NCI-H1694 (cell line): ENCODE measurements around the gene CUX1.
"Not testable (repeated sequence)": the region's sequence is repeated elsewhere in the genome, so short reads cannot be mapped to it uniquely, and the experiment has no call there.

Source experiments
- DNase-seq: peaks from one replicate; lab custom pipeline; 2025; lab: John Stamatoyannopoulos, UW

CUX1 gene

DNA sequence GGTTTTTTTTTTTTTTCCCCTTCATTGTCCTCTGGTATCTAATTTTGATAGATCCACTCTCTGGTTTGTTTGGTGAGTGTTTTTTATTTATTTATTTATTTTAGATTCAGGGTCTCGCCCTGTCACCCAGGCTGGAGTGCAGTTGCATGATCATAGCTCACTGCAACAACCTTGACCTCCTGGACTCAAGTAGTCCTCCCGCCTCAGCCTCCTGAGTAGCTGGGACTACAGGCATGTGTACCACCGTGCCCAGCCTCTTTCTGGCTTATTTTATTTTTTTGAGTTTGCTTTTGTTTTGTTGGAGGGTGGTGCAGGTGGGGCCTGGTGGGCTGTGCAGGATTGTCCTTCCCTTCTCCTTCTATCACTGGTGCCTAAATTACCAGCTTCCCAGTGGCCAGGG is 282.0 kb downstream of the CUX1 start:
- no peak for DNase-seq

GRCh38 chr7:102101111-102101551 is 283.7 kb downstream of the CUX1 start:
- DNase-seq, result no peak

DNA sequence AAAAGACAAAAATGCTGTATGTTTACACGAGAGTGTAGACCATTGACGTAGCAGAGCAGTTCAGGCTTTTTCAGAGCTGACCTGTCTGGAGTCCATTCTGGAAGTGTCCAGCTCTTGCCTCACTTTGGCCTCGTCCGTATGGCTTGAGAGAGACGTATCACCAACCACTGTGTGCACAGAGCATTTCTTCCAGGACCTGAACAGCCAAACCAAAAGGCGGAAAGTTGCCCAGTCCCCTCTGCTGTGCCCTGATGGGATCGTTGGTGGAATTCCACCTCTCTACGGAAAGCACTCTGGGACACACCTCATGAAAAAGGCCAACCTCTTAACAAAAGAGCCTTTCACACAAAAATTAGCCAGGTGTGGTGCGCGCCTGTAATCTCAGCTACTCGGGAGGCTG is 284.5 kb downstream of the CUX1 start:
- DNase-seq, result no peak

- DNase-seq, result no peak
Measured at GRCh38 chr7:102103027-102103372, 285.6 kb downstream of the CUX1 start.

DNA sequence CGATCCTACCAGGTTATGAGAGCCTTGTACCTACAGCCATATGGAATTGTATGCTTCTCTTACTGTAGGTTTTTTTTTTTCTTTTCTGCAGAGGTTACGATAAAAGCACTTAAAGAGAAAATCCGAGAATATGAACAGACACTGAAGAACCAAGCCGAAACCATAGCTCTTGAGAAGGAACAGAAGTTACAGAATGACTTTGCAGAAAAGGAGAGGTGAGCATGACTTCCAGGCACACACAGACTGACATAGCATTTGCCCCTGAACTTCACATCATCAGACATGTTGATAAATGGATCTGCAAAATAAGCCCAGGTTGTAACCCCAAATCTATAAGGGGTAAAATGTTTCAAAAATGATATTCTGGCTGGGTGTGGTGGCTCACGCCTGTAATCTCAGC is 286.8 kb downstream of the CUX1 start:
- DNase-seq, result no peak

GRCh38 chr7:102106625-102107024 is 289.2 kb downstream of the CUX1 start:
- DNase-seq, result no peak

GRCh38 chr7:102107474-102108104 is 290.2 kb downstream of the CUX1 start:
- DNase-seq, result no peak

DNA sequence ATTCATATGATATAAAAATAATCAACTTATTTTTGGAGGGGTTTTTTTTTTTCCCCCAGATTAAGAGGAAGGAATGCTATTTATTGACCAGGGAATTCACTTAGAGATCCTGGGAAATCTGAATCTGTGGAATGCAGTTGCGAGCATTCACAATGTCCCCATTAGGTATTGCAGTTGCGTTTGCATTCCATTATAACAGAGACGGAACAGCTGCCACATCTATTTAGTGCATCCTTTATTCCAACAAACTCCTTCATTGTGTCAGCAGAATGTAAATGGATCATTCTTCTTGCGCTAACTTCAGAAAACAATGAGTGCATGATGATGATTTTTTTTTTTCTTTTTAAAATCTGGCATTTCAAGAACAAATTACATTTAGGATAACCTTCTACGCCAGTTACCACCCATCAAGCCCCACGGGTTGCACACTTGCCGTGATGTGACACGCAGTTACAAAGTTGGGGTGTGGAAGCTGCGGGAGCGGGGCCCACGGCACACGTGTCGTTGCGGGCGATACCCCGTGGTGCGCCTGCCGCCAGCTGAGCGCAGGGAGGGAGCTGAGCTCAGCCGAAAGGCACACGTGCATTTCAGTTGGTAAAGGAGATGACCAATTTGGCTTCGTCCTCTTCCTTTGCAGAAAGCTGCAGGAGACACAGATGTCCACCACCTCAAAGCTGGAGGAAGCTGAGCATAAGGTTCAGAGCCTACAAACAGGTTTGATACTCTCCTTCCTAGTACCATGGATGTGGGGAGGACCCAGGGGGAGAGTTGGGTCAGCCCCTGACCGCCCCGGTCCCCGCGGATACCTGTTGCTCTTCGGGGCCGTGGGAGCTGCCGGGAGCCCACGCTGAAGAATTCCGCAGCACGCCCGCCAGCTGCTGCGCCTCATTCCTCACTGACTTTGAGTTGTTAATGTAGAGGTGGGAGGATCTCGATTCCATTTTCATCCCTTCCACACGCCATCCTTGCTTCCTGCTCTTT is 293.9 kb downstream of the CUX1 start:
- DNase-seq, result no peak

DNA sequence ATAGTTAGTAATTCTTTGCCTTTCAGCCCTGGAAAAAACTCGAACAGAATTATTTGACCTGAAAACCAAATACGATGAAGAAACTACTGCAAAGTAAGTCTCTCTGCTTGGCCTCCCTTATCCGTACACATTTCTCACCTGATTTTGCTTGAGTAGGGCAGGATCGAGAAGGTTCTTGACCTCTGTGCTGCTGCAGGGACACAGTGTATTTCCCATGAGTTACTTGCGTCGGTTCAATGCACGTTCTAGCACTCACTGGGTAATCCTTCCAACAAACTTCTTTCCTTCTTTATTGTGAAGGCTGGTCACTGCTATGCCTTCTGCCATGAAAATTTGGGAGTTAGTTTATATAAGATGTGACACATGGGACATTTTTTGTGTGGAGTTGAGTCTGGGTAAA is 297.8 kb downstream of the CUX1 start:
- DNase-seq, result no peak

DNA sequence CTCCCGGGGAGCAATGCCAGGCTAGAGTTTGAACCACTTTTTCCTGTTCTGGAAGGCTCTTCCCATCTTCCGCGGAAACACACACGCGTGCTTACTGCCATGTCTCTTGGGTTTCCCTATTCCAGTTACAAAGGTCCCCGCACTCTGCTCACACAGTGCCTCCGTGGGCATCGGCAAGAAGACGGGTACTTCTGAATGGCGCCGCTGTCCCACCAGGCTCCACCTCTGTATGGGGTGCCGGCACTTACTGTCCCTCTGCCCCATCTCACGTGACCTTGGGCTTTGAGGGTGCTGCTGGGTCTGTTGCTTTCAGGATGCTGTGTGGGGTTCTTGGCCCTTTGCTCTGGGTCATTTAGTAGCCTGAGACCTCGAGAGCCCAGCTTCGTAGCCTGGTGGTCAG is 298.5 kb downstream of the CUX1 start:
- no peak for DNase-seq

DNA sequence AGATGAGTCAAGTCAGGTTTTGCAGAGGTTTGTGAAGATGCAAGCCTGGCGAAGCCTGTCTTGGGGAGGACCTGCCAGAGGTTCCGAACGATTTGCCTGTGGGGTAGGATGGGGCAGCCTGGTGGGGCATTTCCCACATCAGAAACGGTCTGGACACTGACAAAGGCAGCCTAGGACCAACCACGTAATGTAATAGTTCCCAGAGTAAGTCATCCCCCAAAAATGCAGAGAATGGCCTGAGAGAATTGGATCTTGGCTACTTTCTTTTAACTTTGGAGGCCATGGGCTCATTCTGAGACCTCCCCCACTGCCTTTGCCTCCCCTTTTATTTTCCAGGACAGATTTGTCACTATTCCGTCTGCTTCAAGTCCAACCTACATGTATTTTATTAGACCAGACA is 300.3 kb downstream of the CUX1 start:
- no peak for DNase-seq

DNA sequence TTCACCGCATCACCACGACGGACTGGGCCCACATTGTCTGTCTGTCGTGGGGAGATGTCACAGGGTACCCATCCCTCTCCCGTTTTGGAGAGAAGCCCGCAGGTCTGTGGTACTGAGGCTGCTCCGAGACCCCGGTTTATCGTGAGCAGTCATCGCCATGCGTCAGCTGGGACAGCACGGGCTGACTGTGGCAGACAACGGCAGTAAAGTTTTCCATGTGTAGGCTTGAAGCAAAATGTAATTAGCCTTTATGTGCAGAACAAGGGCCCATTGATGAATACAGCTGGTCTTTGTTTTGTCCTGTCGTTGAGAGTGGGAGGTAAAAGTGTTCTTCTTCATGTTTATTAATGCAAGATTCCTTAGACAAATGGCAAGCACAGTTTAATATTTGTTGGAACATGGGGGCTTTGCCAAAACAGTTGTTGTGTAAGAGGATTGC is 301.8 kb downstream of the CUX1 start:
- no peak for DNase-seq

- no peak for DNase-seq
Measured at GRCh38 chr7:102119925-102120324, 302.5 kb downstream of the CUX1 start.

DNA sequence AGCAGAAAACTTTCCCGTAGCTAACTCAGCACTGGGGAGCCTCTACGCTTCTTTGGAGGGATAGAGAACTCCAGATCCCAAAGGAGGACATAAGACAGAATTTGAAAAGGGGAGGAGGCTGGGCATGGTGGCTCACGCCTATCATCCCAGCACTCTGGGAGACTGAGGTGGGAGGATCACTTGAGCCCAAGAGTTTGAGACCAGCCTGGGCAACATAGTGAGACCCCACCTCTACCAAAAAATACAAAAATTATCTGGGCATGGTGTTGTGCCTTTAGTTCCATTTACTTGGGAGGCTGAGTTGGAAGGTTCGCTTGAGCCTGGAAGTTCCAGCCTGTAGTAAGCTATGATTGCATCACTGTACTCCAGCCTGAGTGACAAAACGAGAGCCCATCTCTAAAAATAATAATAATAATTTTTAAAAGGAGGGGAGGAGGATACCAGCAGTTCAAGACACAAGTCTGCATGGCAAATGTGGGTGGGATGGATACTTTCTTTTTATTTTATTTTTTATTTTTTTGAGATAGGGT is 303.3 kb downstream of the CUX1 start:
- no peak for DNase-seq

DNA sequence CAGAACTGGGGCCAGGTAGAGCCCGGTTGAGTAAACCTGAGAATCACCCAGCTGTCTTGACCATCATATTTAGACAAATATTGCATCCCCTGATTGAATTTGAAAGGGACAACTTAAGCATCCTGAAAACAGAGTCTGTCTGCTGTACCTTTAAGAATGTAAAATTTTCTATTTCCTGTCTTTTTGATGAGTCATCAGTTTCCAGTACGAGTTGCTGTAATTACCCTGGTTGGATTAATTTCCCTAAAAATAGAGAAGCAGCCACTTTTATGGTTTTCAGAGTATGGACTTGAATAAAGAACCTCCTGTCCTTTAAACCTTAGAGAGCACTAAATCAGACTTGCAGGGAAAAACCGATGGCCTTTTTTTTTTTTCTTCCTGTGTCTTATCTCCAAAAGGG is 304.6 kb downstream of the CUX1 start:
- DNase-seq, result no peak

DNA sequence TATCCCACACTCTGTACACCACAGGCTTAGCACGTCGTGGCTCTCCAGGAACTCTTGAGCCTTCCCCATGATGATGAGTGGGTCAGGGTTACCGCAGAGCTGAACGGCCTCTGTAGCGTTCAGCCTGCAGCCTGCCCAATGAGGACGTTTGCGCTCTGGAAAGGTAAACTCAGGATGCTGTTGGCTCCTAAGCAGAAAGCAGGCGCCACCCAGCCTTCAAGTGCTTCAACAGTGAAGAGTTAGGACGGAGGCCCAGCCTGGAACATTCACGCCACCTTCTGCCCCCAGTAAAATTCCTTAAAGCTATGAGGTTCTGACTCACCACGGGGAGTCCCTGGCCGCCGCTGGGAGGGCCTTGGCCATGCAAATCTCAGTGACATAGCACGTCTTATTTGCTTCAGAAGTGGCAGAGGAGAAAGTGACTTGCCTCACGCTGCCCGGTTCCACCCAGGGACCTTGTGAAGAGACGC is 307.7 kb downstream of the CUX1 start:
- no peak for DNase-seq

GRCh38 chr7:102128303-102128702 is 310.9 kb downstream of the CUX1 start:
- DNase-seq, result no peak

GRCh38 chr7:102129636-102130370 is 312.4 kb downstream of the CUX1 start:
- no peak for DNase-seq

GRCh38 chr7:102132209-102132752 is 314.9 kb downstream of the CUX1 start:
- no peak for DNase-seq

- no peak for DNase-seq
Measured at GRCh38 chr7:102138676-102139075, 321.2 kb downstream of the CUX1 start.

GRCh38 chr7:102140952-102141370 is 323.5 kb downstream of the CUX1 start:
- DNase-seq, result no peak

- DNase-seq, result not testable (repeated sequence)
Measured at GRCh38 chr7:102142433-102142832, 325.0 kb downstream of the CUX1 start.
